Ectodermal cell (in vitro differentiated cells): ENCODE data around the gene TGM2.

Experiments used
- H3K27ac ChIP-seq: 2 replicates; pipeline ENCODE4 v1.7.0; 2013; ENCODE audit warnings: mild to moderate bottlenecking, low read depth, low read length; ENCODE audit not compliant: insufficient read depth, poor library complexity, severe bottlenecking
- H3K27me3 ChIP-seq: 2 replicates; pipeline ENCODE4 v1.7.0; 2013; ENCODE audit warnings: mild to moderate bottlenecking, low read length; ENCODE audit not compliant: insufficient read depth, control insufficient read depth, poor library complexity, severe bottlenecking
- H3K36me3 ChIP-seq: one replicate; pipeline ENCODE4 v1.7.0; 2013; ENCODE audit warnings: low read length; ENCODE audit not compliant: control insufficient read depth, insufficient read depth
- H3K4me1 ChIP-seq: one replicate; pipeline ENCODE4 v1.7.0; 2013; ENCODE audit warnings: low read length; ENCODE audit not compliant: control insufficient read depth, insufficient read depth
- H3K4me3 ChIP-seq: 2 replicates; pipeline ENCODE4 v1.7.0; 2013; ENCODE audit warnings: low read depth, low read length, control low read depth; ENCODE audit not compliant: insufficient read depth
- H3K9me3 ChIP-seq: 2 replicates; pipeline ENCODE4 v1.7.0; 2013; ENCODE audit warnings: mild to moderate bottlenecking, low read length, moderate library complexity; ENCODE audit not compliant: control insufficient read depth
- WGBS, 2 experiments: methylation state at CpG; one replicate each; pipeline ENCODE4 v1.1.7; 2013; ENCODE audit warnings: missing lambda C conversion rate in 2 of 2; 5-methylcytosine and 5-hydroxymethylcytosine counted together

TGM2 gene

DNA sequence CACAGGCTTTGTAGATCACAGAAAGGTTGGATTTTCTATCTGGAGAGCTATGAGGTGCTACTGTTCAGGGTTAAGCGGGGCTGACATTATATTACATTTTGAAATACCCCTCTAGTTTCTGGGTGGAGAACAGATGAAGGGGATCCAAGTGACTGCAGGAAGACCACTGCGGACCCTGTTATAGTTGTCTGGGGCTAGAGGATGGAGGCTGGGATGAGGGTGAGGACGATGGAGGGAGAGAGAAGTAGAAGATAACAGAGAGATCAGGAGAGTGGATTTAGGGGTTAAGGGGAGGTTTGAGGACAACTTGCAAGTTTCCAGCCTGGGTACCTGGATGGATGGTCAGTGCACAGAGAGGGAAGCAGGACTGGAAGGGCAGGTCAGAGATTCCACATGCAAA, 43.5 kb upstream of the TGM2 start:
- Histone ChIP-seq H3K4me1 (no peaks in the 10 kb centered on the region), H3K4me3 (no peak overlapping the region), H3K36me3 (no peaks in the 10 kb centered on the region), H3K27me3 (no peaks in the 10 kb centered on the region), H3K27ac (no peak overlapping the region), H3K9me3 (no peaks in the 10 kb centered on the region)
- 94 to 95% methylated on average over 2 to 3 of the region's 3 CpGs for WGBS, 2 experiments

GRCh38 chr20:38208088-38208487, 43.0 kb upstream of the TGM2 start:
- Histone ChIP-seq H3K36me3 (no peaks in the 10 kb centered on the region), H3K27ac (no peak overlapping the region), H3K4me3 (no peak overlapping the region), H3K9me3 (no peaks in the 10 kb centered on the region), H3K27me3 (no peaks in the 10 kb centered on the region), H3K4me1 (no peaks in the 10 kb centered on the region)
- 68 to 92% methylated on average over 1 of the region's 1 CpG for WGBS, 2 experiments

DNA sequence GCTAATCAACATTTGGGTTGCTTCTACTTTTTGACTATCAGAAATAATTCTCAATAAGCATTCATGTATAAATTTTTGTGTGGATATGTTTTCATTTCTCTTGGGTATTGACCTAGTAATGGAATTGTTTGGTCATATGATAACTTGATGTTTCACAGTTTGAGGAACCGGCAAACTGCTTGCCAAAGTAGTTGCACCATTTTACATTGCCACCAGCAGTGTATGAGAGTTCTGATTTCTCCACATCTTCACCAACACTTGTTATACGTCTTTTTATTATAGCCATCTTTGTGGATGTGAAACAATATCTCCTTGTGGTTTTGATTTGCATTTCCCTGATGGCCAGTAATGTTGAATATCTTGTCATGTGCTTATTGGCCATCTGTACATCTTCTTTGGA, 42.6 kb upstream of the TGM2 start:
- no peak overlapping the region for H3K27ac ChIP-seq
- H3K4me1 ChIP-seq, result no peaks in the 10 kb centered on the region
- no peak overlapping the region for H3K4me3 ChIP-seq
- H3K36me3 ChIP-seq, result no peaks in the 10 kb centered on the region
- H3K27me3 ChIP-seq, result no peaks in the 10 kb centered on the region
- no peaks in the 10 kb centered on the region for H3K9me3 ChIP-seq
- 59 to 65% methylated on average over 2 of the region's 2 CpGs for WGBS, 2 experiments

DNA sequence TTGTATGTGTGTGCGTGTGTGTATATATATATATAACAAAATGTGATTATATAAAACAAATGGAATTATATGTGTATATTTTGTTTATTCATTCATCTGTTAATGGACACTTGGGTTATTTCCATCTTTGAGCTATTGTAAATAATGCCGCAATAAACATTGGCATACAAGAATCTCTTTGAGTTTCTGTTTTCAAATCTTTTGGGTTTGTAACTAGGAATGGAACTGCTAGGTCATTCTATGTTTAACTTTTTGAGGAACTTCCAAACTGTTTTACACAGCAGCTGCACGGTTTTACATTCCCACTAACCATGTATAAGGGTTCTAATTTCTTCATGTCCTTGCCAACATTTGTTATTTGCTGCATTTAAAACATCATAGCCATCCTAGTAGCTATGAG, 39.9 kb upstream of the TGM2 start:
- Histone ChIP-seq H3K27me3 (no peaks in the 10 kb centered on the region), H3K4me3 (no peak overlapping the region), H3K9me3 (no peaks in the 10 kb centered on the region), H3K27ac (no peak overlapping the region), H3K36me3 (no peaks in the 10 kb centered on the region), H3K4me1 (no peaks in the 10 kb centered on the region)
- 73 to 93% methylated on average over 2 of the region's 3 CpGs for WGBS, 2 experiments

DNA sequence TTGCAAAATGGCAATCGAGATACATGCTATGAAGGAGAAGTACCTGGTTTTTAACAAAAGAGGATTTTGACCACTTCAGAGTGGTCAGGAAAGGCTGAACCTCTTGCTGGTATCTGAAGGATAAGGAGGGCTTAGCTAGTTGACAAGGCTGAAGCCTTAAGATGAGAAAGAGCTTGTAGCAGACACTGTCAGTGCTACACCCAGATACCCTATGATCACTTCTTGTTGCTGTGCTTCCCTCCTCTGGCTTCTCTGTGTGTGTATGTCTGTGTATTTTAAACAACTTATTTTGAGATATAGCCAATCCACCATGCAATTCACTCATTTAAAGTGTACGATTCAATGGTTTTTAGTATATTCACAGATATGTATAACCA, 38.9 kb upstream of the TGM2 start:
- Histone ChIP-seq H3K36me3 (no peaks in the 10 kb centered on the region), H3K4me1 (no peaks in the 10 kb centered on the region), H3K4me3 (no peak overlapping the region), H3K27ac (no peak overlapping the region), H3K9me3 (no peaks in the 10 kb centered on the region), H3K27me3 (no peaks in the 10 kb centered on the region)
- WGBS, 2 experiments, result 94 to 98% methylated on average over 2 of the region's 2 CpGs

- H3K27me3 ChIP-seq, result no peaks in the 10 kb centered on the region
- WGBS, 2 experiments, result 83 to 85% methylated on average over 6 of the region's 6 CpGs
- H3K36me3 ChIP-seq, result no peaks in the 10 kb centered on the region
- no peaks in the 10 kb centered on the region for H3K9me3 ChIP-seq
- H3K4me1 ChIP-seq, result no peaks in the 10 kb centered on the region
- H3K27ac ChIP-seq, result no peak overlapping the region
- no peak overlapping the region for H3K4me3 ChIP-seq
These were observed 38.4 kb upstream of the TGM2 start for GRCh38 chr20:38203337-38203980.

GRCh38 chr20:38202982-38203293, 37.9 kb upstream of the TGM2 start:
- Histone ChIP-seq H3K4me1 (no peaks in the 10 kb centered on the region), H3K4me3 (no peak overlapping the region), H3K27ac (no peak overlapping the region), H3K9me3 (no peaks in the 10 kb centered on the region), H3K36me3 (no peaks in the 10 kb centered on the region), H3K27me3 (no peaks in the 10 kb centered on the region)
- 94% methylated on average over 8 of the region's 8 CpGs for WGBS, 2 experiments

DNA sequence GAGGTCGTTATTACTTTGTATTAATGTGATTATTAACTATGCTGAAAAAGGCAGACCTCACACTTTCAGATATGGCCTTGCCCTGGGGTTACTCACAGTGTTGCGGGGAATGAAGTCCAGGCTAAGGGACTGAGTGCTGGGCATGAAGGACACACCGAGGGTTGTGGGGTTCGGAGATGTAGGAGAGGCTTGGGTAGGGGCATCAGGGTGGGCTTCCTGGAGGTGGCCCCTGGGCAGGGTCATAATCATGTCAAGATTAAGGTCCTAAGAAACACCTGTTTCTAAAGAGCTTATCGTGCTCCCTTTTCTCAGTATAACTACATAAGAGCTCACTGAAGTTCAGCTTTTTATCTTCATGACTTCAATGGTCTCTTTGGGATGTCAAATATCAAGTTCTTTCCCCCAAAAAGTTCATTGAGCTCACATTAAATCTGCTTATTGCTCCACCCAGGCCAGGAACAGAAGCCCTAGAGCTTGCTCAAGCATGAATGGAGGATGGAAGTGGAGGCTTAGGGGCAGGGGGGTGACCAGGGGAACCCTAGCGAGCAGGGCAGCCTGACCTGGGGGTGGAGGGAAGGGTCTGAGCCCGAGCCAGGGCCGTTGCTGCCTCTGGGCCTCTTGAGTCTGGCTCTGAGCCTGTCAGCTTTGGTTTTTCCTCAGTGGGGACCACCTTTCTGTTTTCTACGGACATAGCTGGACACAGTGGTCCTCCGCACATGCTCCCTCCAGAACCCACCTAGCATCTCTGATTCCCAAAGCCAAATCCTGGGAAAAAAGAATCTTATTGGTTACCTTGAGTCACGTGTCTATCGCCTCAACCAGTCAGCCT, 37.3 kb upstream of the TGM2 start:
- H3K4me3 ChIP-seq, result no peak overlapping the region
- no peaks in the 10 kb centered on the region for H3K27me3 ChIP-seq
- no peaks in the 10 kb centered on the region for H3K4me1 ChIP-seq
- 92 to 94% methylated on average over 12 of the region's 12 CpGs for WGBS, 2 experiments
- H3K27ac ChIP-seq, result no peak overlapping the region
- H3K9me3 ChIP-seq, result no peaks in the 10 kb centered on the region
- no peaks in the 10 kb centered on the region for H3K36me3 ChIP-seq

- Histone ChIP-seq H3K4me3 (no peak overlapping the region), H3K27me3 (no peaks in the 10 kb centered on the region), H3K9me3 (no peaks in the 10 kb centered on the region), H3K4me1 (no peaks in the 10 kb centered on the region), H3K27ac (no peak overlapping the region), H3K36me3 (no peaks in the 10 kb centered on the region)
- 85 to 92% methylated on average over 6 of the region's 6 CpGs for WGBS, 2 experiments
These were observed 36.3 kb upstream of the TGM2 start for GRCh38 chr20:38201356-38201755.

DNA sequence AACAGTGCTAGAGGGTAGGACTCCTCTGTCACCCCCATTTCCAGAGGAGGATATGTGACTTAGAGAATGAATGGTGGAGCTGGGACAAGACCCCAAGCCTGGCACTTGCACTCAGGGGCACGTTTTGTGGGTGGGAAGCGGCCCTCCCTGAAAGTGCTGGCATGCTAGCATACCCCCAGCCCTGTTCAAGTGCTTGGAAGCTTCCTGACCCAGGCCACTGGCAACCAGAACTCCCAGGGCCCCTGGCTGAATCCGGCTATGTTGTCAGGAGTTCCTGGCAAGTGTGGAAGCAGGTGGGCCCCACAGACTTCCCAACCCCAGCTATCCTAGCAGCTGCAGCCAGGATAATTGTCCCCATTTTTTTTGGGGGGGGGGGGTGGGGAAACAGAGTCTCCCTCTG, 35.6 kb upstream of the TGM2 start:
- Histone ChIP-seq H3K9me3 (no peaks in the 10 kb centered on the region), H3K27ac (no peak overlapping the region), H3K36me3 (no peaks in the 10 kb centered on the region), H3K4me1 (no peaks in the 10 kb centered on the region), H3K4me3 (no peak overlapping the region), H3K27me3 (no peaks in the 10 kb centered on the region)
- WGBS, 2 experiments, result 89 to 91% methylated on average over 3 of the region's 3 CpGs
